HG02763 (cell line): Measurements from ENCODE around the gene ADAMTS2.

Experiments
- ATAC-seq: cut with Tn5 transposase; IDR thresholded peaks from one replicate; pipeline ENCODE4 v1.9.1; 2021; ENCODE audit warnings: mild to moderate bottlenecking, moderate library complexity; ENCODE audit not compliant: unreplicated experiment

Gene ADAMTS2

DNA sequence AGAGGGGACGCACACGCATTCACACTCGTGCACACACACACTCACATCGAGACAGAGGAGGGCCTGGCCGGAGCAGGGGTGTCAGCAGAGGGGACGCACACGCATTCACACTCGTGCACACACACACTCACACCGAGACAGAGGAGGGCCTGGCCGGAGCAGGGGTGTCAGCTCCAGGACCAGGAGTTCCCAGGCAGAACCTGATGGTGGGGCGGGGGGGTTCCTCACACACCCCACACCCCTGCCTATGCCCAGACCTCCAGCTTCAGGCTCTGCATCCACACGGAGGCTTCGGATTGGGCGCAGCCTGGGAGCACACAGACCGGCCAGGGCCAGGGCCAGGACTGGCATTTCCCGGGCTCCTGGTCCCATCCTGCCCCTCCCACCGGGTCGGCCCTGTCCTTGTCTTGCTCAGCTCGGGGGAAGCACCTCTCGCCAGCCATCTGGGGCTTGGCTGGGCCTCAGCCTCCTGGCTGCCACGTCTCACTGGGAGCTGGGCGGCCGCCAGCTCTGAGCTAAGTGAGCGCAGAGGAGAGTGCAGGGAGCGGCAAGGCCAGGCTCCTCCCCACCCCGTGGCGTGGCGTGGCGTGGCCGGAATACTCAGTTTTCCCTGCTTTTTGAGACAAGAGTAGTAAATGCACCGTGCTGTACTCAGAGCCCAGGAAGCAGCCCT is 31.3 kb downstream of the ADAMTS2 start:
- ATAC-seq: no peak

DNA sequence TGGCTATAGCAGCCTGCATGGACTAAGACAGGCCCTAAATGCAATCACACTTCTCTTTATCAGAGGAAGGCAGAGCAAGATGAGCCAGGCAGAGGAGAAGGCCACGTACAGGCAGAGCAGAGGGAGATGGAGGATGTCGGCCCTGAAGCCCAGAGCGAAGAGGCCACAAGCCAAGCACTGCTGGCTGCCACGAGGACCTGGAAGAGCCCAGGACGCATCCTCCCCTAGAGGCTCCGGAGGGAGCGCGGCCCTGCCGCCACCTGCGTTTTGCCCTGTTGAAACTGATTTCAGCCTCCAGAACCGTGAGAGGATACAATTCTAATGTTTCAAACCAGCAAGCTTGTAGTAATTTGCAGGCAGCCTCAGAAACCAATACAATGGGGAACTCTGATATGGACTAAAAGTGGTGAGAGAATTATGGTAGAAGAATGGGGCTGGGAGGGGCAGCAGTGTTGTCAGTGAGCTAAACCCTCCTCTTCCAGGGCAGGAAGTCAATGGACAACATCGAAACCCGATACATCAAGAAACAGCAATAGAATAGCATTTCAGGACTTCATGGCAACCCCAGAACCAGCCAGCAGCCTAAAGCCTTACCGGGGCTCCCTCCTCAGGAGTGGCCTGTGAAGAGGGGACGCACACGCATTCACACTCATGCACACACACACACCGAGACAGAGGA is 32.6 kb downstream of the ADAMTS2 start:
- ATAC-seq: no peak

DNA sequence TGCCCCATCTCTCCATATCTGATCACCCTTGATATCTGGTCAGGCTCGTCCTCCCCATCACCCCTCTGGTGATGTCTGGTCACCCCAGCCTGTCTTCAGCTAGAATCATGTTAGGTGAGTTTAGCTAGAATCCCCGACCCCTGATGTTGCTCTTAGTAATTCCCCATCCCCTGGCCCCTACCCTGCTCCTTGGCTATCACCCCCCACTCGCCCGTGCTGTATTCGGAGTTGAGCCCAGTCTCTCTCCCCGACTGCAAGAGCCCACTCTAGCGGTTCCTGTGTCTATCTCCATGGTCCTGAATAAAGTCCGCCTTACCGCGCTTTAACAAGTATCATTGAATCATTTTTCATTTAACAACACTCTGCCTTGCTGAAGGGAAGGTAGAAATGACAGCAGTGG is 33.7 kb downstream of the ADAMTS2 start:
- ATAC-seq: no peak

- no peak for ATAC-seq
Observed at GRCh38 chr5:179311091-179311470, 34.2 kb downstream of the ADAMTS2 start.

GRCh38 chr5:179310439-179311090 is 34.7 kb downstream of the ADAMTS2 start:
- no peak for ATAC-seq

GRCh38 chr5:179309751-179310320 is 35.4 kb downstream of the ADAMTS2 start:
- ATAC-seq: no peak

GRCh38 chr5:179309383-179309670 is 35.9 kb downstream of the ADAMTS2 start:
- no peak for ATAC-seq

DNA sequence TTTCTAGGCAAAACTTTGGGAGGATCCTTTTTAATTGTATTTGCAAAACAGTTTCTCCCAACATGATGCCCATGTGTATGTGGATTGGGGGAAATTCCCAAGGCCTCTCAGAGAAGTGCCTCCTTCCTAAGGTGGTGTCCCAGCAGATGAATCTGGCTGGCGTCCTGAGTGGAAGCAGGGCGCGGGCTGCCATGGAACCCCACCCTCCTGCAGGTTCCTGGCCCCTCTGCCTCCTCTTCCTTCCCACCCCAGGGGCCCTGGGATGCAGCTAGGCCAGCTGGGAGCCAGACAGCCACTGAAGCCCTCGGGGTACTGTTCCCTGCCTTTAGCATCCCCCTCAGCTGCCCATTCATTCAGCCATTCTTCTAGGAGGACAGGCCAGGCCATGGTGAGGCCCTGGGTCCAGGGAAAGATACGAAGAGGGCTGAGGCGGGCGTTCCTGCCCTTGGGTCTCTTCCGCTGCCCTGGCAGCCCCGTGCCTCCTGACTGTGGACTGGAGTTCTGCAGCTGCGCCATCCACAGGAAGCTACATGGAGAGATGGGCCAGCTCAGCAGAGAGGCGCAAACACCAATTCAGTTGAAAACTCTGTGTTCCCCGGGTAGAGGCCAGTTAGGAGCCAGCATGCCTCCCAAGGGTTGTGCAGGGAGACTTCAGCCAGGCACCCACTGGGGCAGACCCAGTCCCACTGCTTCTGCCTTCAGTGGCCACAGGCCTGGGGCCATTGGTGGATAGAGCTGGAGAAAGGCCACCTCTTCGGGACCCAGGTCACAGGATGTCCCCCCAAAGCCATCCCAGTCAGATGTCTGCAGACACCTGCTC is 36.5 kb downstream of the ADAMTS2 start:
- no peak for ATAC-seq

- ATAC-seq: no peak
Observed at GRCh38 chr5:179307931-179308471, 37.3 kb downstream of the ADAMTS2 start.

DNA sequence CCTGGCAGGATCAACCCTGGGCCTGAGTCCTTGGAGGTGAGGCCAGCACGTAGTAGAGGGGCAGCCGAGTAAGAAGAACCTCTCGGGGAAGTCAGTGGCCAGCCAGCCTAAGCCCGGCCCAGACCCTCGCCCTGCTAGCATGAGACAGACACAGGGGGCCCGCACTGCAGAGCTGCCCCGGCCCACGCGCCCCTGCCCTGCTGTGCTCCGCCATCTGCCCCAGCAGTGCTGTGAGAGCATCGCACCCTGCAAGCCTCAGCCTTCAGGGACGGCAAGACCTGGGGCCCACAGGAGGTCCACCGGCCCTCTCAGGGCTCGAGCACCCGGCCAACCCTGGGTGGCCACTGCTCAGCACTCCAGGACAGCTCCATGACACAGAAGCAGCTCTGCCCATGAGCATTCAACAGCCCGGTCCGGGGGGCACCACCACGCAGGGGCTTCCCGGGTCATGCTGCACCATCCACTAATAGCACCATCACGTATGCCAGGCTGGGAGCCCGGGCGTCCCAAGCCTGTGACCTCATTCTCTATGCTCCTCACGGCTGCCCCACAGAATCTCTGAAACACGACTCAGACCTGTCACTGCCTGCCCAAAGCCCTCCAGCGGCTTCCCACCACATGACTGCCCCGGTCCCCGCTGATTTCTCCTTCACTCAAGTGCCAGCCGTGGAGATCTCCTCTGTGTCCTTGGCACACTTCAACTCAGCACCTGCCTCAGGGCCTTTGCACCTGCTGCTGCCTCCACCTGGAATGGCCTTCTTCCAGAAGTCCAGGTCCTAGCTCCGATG is 38.1 kb downstream of the ADAMTS2 start:
- no peak for ATAC-seq

DNA sequence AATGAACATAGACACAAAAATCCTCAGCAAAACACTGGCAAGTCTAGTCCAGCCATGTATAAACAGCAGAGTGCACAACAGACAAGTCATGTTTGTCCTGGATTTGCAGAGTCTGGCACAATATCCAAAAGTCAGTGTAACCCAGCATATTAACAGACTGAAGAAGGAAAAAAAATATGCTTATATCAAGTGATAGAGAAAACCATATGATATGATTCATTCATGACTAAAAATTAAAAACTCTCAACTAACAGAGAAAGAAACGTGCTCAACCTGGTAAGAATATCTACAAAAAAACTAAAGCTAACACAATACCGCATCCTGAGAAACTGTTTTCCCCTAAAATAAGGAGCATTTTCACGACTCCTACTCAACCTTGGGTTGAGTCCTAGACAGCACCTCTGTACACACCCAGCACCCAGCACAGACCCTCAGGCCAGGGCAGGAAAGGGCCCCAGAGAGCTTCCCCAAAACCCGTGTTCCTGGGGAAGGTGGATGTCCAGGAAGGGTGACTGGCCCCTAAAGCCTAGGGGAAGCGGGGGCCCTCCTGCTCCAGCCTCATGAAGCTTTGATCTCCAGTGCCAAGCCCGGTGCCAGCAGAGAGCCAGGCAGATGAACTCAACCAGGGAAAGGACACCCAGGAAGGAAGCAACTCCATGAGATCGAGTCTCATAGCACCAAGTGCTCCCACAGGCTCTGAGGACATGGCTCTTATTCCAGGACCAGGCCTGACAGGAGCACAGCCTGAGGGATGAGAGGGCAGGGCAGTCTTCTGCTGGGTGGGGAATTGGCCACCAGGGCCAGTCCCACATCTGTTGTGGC is 38.9 kb downstream of the ADAMTS2 start:
- no peak for ATAC-seq

DNA sequence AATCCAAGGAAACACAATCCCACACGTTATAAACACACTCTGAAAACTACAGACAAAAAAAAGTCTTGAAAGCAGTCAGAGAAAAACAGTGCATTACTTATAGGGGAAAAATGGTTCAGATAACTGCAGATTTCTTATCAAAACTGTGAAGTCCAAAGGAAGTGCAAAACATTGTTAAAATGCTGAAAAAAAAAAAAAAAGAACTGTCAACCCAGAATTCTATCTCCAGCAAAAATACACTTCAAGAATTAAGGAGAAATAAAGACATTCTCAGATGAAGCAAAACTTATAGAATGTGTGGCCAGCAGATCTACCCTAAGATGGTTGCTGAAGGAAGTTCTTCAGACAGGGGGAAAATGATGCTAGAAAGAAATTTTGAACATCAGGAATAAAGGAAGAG is 40.4 kb downstream of the ADAMTS2 start:
- no peak for ATAC-seq

GRCh38 chr5:179304466-179304865 is 40.8 kb downstream of the ADAMTS2 start:
- no peak for ATAC-seq

- no peak for ATAC-seq
Observed at GRCh38 chr5:179303451-179304200, 41.6 kb downstream of the ADAMTS2 start.

DNA sequence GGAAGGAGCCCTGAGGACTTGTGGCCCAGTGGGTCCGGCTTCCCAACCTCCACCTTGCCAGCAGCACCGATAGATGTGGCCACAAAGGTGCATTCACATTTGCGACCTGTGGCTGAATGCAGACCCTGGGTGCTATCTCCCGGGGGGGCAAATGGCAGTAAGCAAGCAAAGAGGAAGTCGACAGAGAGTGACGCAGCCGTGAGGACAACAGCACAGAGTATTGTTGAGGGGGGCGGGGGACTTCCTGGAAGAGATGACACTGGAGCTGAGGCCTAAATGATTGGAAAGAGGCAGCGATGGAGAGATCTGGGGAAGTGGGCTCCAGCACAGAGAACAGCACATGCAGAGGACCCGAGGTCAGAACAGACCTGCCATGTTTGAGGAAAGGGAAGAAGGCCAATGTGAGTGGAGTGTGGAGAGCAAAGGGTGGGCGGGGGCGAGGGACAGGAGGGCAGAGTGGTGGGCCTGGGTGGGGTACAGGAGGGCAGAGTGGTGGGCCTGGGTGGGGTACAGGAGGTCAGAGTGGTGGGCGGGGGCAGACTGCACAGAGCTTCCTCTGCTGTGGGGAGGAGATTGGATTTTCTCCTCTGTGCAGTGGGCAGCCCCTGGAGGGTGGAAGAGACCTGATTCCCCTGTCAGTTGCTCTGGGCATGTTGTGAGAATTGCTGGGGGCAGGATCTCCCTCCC is 42.6 kb downstream of the ADAMTS2 start:
- no peak for ATAC-seq

DNA sequence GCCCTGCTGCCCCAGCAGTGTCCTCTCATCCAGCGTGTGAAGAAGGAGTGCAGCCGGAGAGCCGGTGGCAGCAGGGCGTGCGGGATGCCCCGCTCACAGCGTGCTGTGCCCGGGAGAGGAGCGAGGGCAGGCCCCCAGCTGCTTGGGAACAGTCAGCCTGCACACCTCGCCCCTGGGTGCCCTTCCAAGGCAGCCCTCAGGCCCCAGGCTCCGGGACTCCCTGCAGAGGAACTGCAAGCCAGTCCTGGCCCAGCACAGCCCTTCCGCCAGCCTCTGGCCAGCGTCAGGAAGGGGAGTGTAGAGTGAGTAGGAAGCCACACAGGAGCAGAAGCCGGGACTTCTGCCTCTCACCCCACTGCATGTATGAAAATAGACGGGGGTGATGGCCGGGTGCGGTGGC is 43.5 kb downstream of the ADAMTS2 start:
- no peak for ATAC-seq

DNA sequence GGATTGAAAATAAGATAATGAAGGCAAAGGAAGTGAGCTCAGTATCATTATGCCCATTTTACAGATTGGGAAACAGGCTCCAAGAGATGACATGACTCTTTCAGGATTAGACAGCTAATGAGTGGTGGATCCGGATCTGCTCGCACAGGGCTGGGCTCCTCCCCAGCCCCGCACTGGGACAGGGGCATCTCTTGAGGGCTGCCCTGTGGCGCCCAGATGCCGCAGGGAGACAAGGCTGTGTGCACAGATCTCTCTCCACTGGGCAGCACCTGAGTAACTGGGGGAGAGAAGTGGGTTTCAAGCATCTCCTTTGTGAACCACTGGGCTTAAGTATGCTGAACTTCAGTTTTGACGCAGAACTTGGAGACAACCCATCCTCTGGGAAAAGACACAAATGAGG is 43.9 kb downstream of the ADAMTS2 start:
- ATAC-seq: no peak

GRCh38 chr5:179300581-179301180 is 44.6 kb downstream of the ADAMTS2 start:
- no peak for ATAC-seq
